22Rv1 (cell line): Measurements from ENCODE around the gene GSTCD.

Experiments
- H3K27ac ChIP-seq: fragments of 450-650 bp; 2 replicates; pipeline ENCODE4 v1.5.1; 2017
- ZFX ChIP-seq: fragments of 450-650 bp; IDR thresholded peaks from 2 replicates; pipeline ENCODE4 v1.6.1; 2017; ENCODE audit warnings: antibody characterized with exemption, borderline replicate concordance
- TF ChIP-seq, protein P1 (sequence below): fragments of 450-650 bp; IDR thresholded peaks from 2 replicates; pipeline ENCODE4 v1.5.1; 2017; ENCODE audit warnings: mild to moderate bottlenecking

GSTCD gene

GRCh38 chr4:105858466-105859040, 150.0 kb downstream of the GSTCD start:
- H3K27ac ChIP-seq, result peak overlapping the region; percentile 66
- no peak for TF ChIP-seq ZFX
- TF ChIP-seq, protein P1, sequence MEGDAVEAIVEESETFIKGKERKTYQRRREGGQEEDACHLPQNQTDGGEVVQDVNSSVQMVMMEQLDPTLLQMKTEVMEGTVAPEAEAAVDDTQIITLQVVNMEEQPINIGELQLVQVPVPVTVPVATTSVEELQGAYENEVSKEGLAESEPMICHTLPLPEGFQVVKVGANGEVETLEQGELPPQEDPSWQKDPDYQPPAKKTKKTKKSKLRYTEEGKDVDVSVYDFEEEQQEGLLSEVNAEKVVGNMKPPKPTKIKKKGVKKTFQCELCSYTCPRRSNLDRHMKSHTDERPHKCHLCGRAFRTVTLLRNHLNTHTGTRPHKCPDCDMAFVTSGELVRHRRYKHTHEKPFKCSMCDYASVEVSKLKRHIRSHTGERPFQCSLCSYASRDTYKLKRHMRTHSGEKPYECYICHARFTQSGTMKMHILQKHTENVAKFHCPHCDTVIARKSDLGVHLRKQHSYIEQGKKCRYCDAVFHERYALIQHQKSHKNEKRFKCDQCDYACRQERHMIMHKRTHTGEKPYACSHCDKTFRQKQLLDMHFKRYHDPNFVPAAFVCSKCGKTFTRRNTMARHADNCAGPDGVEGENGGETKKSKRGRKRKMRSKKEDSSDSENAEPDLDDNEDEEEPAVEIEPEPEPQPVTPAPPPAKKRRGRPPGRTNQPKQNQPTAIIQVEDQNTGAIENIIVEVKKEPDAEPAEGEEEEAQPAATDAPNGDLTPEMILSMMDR, result no peak

DNA sequence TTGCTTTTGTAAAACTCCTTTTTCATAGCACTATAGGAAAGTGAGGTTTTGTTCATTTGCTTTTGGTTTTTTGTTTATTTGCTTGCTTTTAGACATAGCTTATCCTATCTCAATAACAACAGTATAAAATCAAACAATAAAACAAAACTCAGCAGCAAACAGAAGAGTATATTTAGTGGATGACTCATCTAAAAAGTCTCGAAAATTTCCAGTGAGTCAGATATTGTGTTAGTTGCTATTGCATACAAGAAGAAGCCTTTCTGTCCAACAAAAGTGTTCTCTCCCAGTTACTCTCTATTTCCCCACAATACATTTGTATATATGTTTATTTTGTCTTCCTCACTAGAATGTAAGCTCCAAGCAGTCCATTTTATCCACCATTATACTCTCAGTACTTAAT, 150.6 kb downstream of the GSTCD start:
- H3K27ac ChIP-seq, result peak overlapping the region; percentile 66
- no peak for TF ChIP-seq ZFX
- TF ChIP-seq, protein P1, result no peak

- TF ChIP-seq, protein P1, result no peak
- TF ChIP-seq ZFX, result no peak
- H3K27ac ChIP-seq, result no peak overlapping the region
These were observed 162.4 kb downstream of the GSTCD start for GRCh38 chr4:105870963-105871362.

GRCh38 chr4:105871997-105872396, 163.4 kb downstream of the GSTCD start:
- no peak overlapping the region for H3K27ac ChIP-seq
- TF ChIP-seq, protein P1, result no peak
- TF ChIP-seq ZFX, result no peak

- H3K27ac ChIP-seq, result no peak overlapping the region
- TF ChIP-seq ZFX, result no peak
- TF ChIP-seq, protein P1, result no peak
These were observed 166.6 kb downstream of the GSTCD start for GRCh38 chr4:105875233-105875632.

DNA sequence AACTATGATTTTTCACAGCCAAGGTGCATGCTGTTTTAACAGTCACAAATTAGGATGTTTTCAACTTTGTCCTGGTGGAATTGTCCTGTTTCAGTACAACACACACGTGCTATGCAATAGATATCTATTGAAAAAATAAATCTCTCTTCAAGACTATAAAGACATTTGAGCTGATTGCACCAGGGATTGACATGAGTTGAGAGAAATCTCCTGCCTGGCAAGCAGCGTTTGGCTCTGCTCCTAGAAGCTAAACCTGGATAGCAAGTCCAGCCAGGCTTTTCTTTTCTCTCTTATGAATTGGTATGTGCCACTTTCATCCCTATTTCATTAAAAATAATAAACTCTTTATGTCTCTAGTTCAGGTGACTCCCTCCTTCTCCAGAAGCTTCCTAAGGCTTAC, 170.1 kb downstream of the GSTCD start:
- H3K27ac ChIP-seq, result no peak overlapping the region

DNA sequence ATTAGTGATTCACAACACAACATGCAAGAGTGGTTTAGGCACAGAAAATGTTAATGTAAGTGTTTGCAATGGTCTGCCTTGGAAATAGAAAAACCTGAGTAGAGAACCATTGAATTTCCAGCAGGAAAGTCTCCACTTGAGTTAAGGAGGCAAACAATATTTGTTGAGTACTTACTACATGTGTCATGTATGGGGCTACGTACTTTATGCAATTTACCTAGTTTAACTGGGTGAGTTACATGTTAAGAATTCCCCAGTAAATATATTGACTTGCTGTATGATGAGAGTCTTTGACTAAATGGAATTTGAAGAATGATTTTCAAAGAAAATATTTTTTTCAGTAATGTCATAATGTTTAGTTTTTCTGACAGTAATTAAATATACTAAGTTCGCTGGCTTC, 178.9 kb downstream of the GSTCD start:
- no peak overlapping the region; the same call in 1 of the 2 replicates for H3K27ac ChIP-seq
- TF ChIP-seq, protein P1, result no peak
- TF ChIP-seq ZFX, result no peak

More for the DNA sequence above, 170.1 kb downstream of the GSTCD start:
- TF ChIP-seq, protein P1, result no peak
- no peak for TF ChIP-seq ZFX
